CD14-positive monocyte (primary cell): Measurements from ENCODE around the gene C9orf50. TPM values are rescaled to one million over a fixed set of nuclear protein-coding genes. Genes with fewer than 3 reads are reported as not detected.

ENCODE experiments used
- DNase-seq, 3 donors: peaks; one replicate each; pipeline ENCODE4 v3.0.0-alpha.2; 2011 to 2022
- H2AFZ ChIP-seq: 2 replicates; pipeline ENCODE4 v1.6.0; 2012; ENCODE audit warnings: mild to moderate bottlenecking, low read depth, low read length, inconsistent platforms; ENCODE audit not compliant: insufficient read depth, poor library complexity, severe bottlenecking
- H3K27ac ChIP-seq, 2 donors: 1 replicate in 1 of 2; 2 replicates in 1 of 2; pipeline ENCODE4 v1.5.1; 2012 to 2013; ENCODE audit warnings: low read length in 2 of 2, control low read depth in 1 of 2, inconsistent platforms in 1 of 2, low read depth in 1 of 2, mild to moderate bottlenecking in 1 of 2
- H3K27me3 ChIP-seq, 2 donors: one replicate each; pipeline versions ENCODE4 v1.6.0 to v1.6.1; 2011 to 2013; ENCODE audit warnings: low read length in 2 of 2; ENCODE audit not compliant: control insufficient read depth in 2 of 2, insufficient read depth in 2 of 2
- H3K36me3 ChIP-seq, 2 donors: replicated peaks in 1 of 2; 1 replicate in 1 of 2; 2 replicates in 1 of 2; pipeline versions ENCODE4 v1.5.1 to v1.6.1; 2012 to 2013; ENCODE audit warnings: low read length in 2 of 2, control low read depth in 1 of 2, inconsistent platforms in 1 of 2, mild to moderate bottlenecking in 1 of 2; ENCODE audit not compliant: insufficient read depth in 2 of 2, control insufficient read depth in 1 of 2
- H3K4me1 ChIP-seq, 2 donors: 1 replicate in 1 of 2; 2 replicates in 1 of 2; pipeline versions ENCODE4 v1.5.1 to v1.6.1; 2012 to 2013; ENCODE audit warnings: low read length in 2 of 2, control low read depth in 1 of 2, inconsistent platforms in 1 of 2, mild to moderate bottlenecking in 1 of 2, moderate library complexity in 1 of 2; ENCODE audit not compliant: insufficient read depth in 2 of 2, control insufficient read depth in 1 of 2
- H3K4me2 ChIP-seq: replicated peaks from 2 replicates; pipeline ENCODE3; 2012; ENCODE audit warnings: low read length, moderate library complexity, mild to moderate bottlenecking; ENCODE audit not compliant: poor library complexity, severe bottlenecking; ENCODE audit errors: extremely low read depth
- H3K4me3 ChIP-seq, 3 experiments: fragments of 200-600 bp in 1 of 3; sonication (generic) in 1 of 3; replicated peaks in 1 of 3; 1 replicate in 2 of 3; 2 replicates in 1 of 3; pipeline ENCODE4 v1.5.1; 2011 to 2013; ENCODE audit warnings: low read length in 3 of 3, mild to moderate bottlenecking in 3 of 3, control low read depth in 2 of 3, low read depth in 2 of 3, inconsistent platforms in 1 of 3, moderate library complexity in 1 of 3
- H3K79me2 ChIP-seq: 2 replicates; pipeline ENCODE4 v1.6.0; 2012; ENCODE audit warnings: mild to moderate bottlenecking, control low read depth, inconsistent platforms, low read length, moderate library complexity; ENCODE audit not compliant: insufficient read depth
- H3K9ac ChIP-seq: 2 replicates; pipeline ENCODE4 v1.6.0; 2017; ENCODE audit warnings: low read length, mild to moderate bottlenecking; ENCODE audit not compliant: insufficient read depth, poor library complexity, severe bottlenecking
- H3K9me3 ChIP-seq, 2 donors: replicated peaks in 1 of 2; 1 replicate in 1 of 2; 2 replicates in 1 of 2; pipeline versions ENCODE4 v1.5.1 to v1.6.1; 2012 to 2013; ENCODE audit warnings: low read length in 2 of 2, control low read depth in 1 of 2; ENCODE audit not compliant: control insufficient read depth in 1 of 2, insufficient read depth in 1 of 2
- H4K20me1 ChIP-seq: 2 replicates; pipeline ENCODE4 v1.6.0; 2012; ENCODE audit warnings: mild to moderate bottlenecking, low read length, control low read depth, moderate library complexity; ENCODE audit not compliant: insufficient read depth
- H3K27ac Mint-ChIP-seq, 7 donors: one replicate each; pipeline ENCODE4 v1.8.0; 2020; ENCODE audit warnings: mild to moderate bottlenecking in 7 of 7, mixed read lengths in 7 of 7, moderate library complexity in 6 of 7, inconsistent platforms in 2 of 7
- H3K27me3 Mint-ChIP-seq, 3 donors: one replicate each; pipeline ENCODE4 v1.8.0; 2021 to 2022; ENCODE audit warnings: low read depth in 3 of 3, mild to moderate bottlenecking in 3 of 3, mixed read lengths in 3 of 3, moderate library complexity in 3 of 3, inconsistent platforms in 1 of 3
- H3K36me3 Mint-ChIP-seq, 2 donors: one replicate each; pipeline ENCODE4 v1.8.0; 2020; ENCODE audit warnings: mixed read lengths in 2 of 2, inconsistent platforms in 1 of 2, mild to moderate bottlenecking in 1 of 2
- H3K4me1 Mint-ChIP-seq: one replicate; pipeline ENCODE4 v1.8.0; 2020; ENCODE audit warnings: mild to moderate bottlenecking, mixed read lengths
- H3K4me3 Mint-ChIP-seq, 2 donors: one replicate each; pipeline ENCODE4 v1.8.0; 2020; ENCODE audit warnings: mild to moderate bottlenecking in 2 of 2, mixed read lengths in 2 of 2, moderate library complexity in 1 of 2
- H3K9me3 Mint-ChIP-seq, 7 donors: one replicate each; pipeline ENCODE4 v1.8.0; 2020 to 2022; ENCODE audit warnings: mixed read lengths in 7 of 7, mild to moderate bottlenecking in 6 of 7, moderate library complexity in 6 of 7, inconsistent platforms in 2 of 7
- WGBS: methylation state at CpG from one replicate; pipeline ENCODE4 v1.1.5; 2013; ENCODE audit warnings: missing lambda C conversion rate; ENCODE audit not compliant: insufficient coverage; 5-methylcytosine and 5-hydroxymethylcytosine counted together
- intact Hi-C, 2 donors: fragments of 100-400 bp; cut with micrococcal nuclease; formaldehyde crosslinking; loops; one replicate each; pipeline versions ENCODE4 v1.15.0 to v1.15.1; 2023
- polyA plus RNA-seq, 3 donors: library from polyadenylated mRNA; depleted of rRNA in 1 of 3; unstranded in 2 of 3; stranded (reverse) in 1 of 3; fragments of 300-500 nt in 2 of 3; fragments of >200 nt in 1 of 3; fragmentation: Illumina TruSeq in 2 of 3; gene quantifications; 1 replicate in 2 of 3; 2 replicates in 1 of 3; pipeline ENCODE4 v1.2.3, GENCODE V29; 2012 to 2021
- TF ChIP-seq, protein P1 (sequence below): fragments of 200-600 bp; IDR thresholded peaks from one replicate; pipeline ENCODE4 v1.8.0; 2022; ENCODE audit warnings: antibody characterized with exemption, mild to moderate bottlenecking

The C9orf50 gene
- polyA plus RNA-seq, 3 donors: not detected

GRCh38 chr9:129619787-129620668, 873 bp downstream of the C9orf50 start:
- H3K4me2 ChIP-seq: peak overlapping the region; percentile 78
- Mint-ChIP-seq H3K27me3 (peaks cover 21 to 37% (median 31%) of the 10 kb centered on the region in 3 donors), H3K9me3 (peaks cover 0 to 10% (median 4%) of the 10 kb centered on the region in 7 donors)

GRCh38 chr9:129617167-129617566, 3.7 kb downstream of the C9orf50 start:
- no peaks in the 10 kb centered on the region for H4K20me1 ChIP-seq
- no peak overlapping the region for H3K9ac ChIP-seq
- WGBS: 0% methylated on average over 1 of the region's 1 CpG
- intact Hi-C loops: loop anchor here in 1 of 2 donors (10.0 kb wide), 1 partner anchor 292 kb away; no protein-coding TSS in a partner anchor
- no peak overlapping the region for H3K4me3 Mint-ChIP-seq
- H3K9me3 ChIP-seq: peaks cover 0 to 5% of the 10 kb centered on the region in 2 donors
- H3K27me3 ChIP-seq: peaks cover 19 to 31% of the 10 kb centered on the region in 2 donors
- no peak overlapping the region for H3K4me2 ChIP-seq
- peaks cover 12% of the 10 kb centered on the region for H3K4me1 Mint-ChIP-seq
- H3K4me3 ChIP-seq: no peak overlapping the region
- TF ChIP-seq, protein P1, sequence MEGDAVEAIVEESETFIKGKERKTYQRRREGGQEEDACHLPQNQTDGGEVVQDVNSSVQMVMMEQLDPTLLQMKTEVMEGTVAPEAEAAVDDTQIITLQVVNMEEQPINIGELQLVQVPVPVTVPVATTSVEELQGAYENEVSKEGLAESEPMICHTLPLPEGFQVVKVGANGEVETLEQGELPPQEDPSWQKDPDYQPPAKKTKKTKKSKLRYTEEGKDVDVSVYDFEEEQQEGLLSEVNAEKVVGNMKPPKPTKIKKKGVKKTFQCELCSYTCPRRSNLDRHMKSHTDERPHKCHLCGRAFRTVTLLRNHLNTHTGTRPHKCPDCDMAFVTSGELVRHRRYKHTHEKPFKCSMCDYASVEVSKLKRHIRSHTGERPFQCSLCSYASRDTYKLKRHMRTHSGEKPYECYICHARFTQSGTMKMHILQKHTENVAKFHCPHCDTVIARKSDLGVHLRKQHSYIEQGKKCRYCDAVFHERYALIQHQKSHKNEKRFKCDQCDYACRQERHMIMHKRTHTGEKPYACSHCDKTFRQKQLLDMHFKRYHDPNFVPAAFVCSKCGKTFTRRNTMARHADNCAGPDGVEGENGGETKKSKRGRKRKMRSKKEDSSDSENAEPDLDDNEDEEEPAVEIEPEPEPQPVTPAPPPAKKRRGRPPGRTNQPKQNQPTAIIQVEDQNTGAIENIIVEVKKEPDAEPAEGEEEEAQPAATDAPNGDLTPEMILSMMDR: peak; percentile 53
- peaks cover 3 to 14% of the 10 kb centered on the region in 2 donors for H3K36me3 Mint-ChIP-seq
- H3K27me3 Mint-ChIP-seq: peaks cover 26 to 46% (median 28%) of the 10 kb centered on the region in 3 donors
- no peaks in the 10 kb centered on the region for H3K79me2 ChIP-seq
- peak overlapping the region in 1 of 7 donors; percentile 17 for H3K27ac Mint-ChIP-seq
- H3K36me3 ChIP-seq: no peaks in the 10 kb centered on the region
- H2AFZ ChIP-seq: no peak overlapping the region
- H3K4me1 ChIP-seq: peaks cover 12 to 16% of the 10 kb centered on the region in 2 donors
- no peak for DNase-seq
- peaks cover 0 to 8% (median 4%) of the 10 kb centered on the region in 7 donors for H3K9me3 Mint-ChIP-seq
- H3K27ac ChIP-seq: no peak overlapping the region

More at GRCh38 chr9:129619787-129620668, 873 bp downstream of the C9orf50 start:
- Mint-ChIP-seq H3K4me3 (peak overlapping the region; percentile 45 to 75), H3K27ac (peak overlapping the region in 1 of 7 donors; percentile 71), H3K4me1 (peaks cover 34% of the 10 kb centered on the region), H3K36me3 (peaks cover 3 to 14% of the 10 kb centered on the region in 2 donors)
- WGBS: under 1% methylated on average over 81 of the region's 82 CpGs
- intact Hi-C loops: loop anchor here (5.0 to 10.0 kb wide), 2 partner anchors 273 to 295 kb away; no protein-coding TSS in a partner anchor
- peak overlapping the region; percentile 54 for H3K9ac ChIP-seq
- H3K79me2 ChIP-seq: no peaks in the 10 kb centered on the region
- H3K4me3 ChIP-seq: peak overlapping the region in 2 of 3 experiments; percentile 25 to 71
- peaks cover 0 to 5% of the 10 kb centered on the region in 2 donors for H3K9me3 ChIP-seq
- no peak overlapping the region for H3K27ac ChIP-seq
- H3K4me1 ChIP-seq: peaks cover 32 to 37% of the 10 kb centered on the region in 2 donors
- no peak for DNase-seq
- H2AFZ ChIP-seq: peak overlapping the region; percentile 79
- H4K20me1 ChIP-seq: no peaks in the 10 kb centered on the region
- no peaks in the 10 kb centered on the region for H3K36me3 ChIP-seq
- peaks cover 19 to 31% of the 10 kb centered on the region in 2 donors for H3K27me3 ChIP-seq
- TF ChIP-seq, protein P1: no peak
